NCI-H345 treated with DMSO at 0.1 percent for 48 hours (cell line): ENCODE data around the gene BRAT1.

Source experiments
- DNase-seq: peaks from one replicate; lab custom pipeline; 2025; ENCODE audit not compliant: unreplicated experiment; lab: John Stamatoyannopoulos, UW

Gene BRAT1

GRCh38 chr7:2500701-2501100 is 54.6 kb downstream of the BRAT1 start:
- no peak for DNase-seq

GRCh38 chr7:2499719-2500430 is 55.4 kb downstream of the BRAT1 start:
- DNase-seq: no peak

- no peak for DNase-seq
These were observed 56.1 kb downstream of the BRAT1 start for GRCh38 chr7:2499181-2499580.

DNA sequence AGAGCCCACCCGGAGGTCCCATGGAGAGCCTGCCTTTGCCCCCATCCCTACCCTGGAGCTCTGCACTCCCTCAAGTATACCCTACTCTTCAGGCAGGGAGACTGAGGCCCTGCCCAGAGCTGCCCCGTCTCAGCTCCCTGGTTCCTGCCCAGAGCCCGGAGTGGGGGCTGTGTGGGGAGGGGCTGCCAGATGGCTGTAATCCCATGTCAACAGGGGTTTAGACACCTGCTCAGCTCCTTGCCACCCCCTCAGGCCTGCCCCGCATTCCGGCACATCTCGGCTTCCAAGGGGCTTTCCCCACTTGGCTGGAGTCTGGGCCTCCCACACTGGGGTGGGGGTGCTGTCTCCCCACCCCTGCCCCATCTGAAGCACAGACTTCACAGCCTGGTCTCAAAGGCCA is 56.6 kb downstream of the BRAT1 start:
- DNase-seq: no peak

DNA sequence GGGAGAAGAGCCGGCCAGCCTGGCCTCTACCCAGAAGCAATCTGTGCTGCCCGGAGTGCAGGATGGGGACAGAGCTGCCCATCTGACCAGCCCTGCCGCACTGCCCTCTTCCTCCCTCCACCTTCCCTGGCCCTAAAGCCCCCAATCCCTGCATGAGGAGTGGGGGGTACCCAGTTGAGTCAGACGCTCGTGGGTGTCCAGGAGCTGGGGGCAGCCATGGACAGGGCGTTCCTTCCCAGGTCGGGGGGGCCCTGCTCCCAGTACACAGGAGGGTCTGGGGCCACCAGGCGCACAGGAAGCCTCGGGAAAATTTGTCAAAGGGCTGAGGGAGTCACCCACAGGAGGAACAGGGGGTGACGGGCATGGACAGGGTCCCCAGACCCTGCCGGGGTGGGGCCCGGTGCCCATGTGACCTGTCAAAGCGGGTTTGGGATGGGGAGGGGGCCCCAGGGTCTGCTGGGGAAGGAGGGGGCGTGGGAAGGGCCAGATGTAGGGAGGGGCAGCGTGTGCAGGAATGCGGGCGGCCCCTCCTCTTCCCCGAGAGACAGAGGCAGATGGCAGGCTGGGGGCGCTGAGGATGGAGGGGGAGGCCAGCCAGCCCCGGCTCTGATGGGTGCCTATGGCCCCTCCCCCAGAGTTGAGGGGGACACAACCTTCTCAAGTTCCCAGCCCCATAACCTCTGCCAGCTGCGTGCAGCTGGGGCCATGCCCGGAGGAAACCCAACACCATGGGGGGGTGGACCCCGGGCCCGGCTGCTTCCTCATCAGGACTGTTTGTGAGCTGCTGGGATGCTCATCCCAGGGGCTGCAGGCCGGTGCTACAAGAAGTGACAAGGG is 57.6 kb downstream of the BRAT1 start:
- DNase-seq: no peak

DNA sequence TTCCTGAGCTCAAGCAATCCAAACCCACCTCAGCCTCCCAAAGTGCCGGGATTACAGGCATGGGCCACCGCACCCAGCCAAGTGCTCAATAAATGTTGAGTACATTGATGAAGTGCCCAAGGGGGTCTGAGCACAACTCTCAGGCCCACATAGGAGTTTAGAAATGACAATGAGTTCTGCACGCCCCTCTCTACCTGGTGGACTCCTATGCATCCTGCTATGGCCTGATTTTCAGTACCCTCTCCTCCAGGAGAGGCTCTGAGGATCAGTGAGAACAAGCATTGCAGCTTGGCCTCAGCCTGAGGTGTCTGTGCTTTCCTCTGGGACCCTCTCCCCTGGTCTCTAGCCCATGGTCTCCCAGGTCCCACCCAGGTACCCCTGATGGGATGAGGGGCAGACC is 58.3 kb downstream of the BRAT1 start:
- DNase-seq: no peak

DNA sequence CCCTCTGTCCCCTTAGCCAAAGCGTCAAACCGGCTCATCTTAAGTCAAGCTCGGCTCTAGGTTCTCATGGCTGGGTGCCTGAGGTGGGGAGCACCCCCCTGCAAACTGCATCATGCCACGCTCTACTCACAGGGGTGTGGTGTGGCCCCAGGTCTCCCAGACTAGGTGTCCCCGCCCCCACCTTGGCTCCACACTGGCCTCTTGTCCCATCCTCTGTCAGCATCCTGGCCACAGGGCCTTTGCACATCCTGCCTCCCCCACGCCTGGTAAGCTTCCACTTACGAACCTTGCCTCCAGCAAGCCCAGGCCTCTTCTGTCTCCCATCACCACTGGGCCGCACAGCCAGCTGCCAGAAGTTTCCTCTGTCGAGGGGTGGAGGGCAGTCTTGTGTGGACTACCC is 58.9 kb downstream of the BRAT1 start:
- no peak for DNase-seq

- DNase-seq: no peak
These were observed 59.7 kb downstream of the BRAT1 start for GRCh38 chr7:2495418-2496299.

GRCh38 chr7:2494191-2495130 is 60.9 kb downstream of the BRAT1 start:
- no peak for DNase-seq

DNA sequence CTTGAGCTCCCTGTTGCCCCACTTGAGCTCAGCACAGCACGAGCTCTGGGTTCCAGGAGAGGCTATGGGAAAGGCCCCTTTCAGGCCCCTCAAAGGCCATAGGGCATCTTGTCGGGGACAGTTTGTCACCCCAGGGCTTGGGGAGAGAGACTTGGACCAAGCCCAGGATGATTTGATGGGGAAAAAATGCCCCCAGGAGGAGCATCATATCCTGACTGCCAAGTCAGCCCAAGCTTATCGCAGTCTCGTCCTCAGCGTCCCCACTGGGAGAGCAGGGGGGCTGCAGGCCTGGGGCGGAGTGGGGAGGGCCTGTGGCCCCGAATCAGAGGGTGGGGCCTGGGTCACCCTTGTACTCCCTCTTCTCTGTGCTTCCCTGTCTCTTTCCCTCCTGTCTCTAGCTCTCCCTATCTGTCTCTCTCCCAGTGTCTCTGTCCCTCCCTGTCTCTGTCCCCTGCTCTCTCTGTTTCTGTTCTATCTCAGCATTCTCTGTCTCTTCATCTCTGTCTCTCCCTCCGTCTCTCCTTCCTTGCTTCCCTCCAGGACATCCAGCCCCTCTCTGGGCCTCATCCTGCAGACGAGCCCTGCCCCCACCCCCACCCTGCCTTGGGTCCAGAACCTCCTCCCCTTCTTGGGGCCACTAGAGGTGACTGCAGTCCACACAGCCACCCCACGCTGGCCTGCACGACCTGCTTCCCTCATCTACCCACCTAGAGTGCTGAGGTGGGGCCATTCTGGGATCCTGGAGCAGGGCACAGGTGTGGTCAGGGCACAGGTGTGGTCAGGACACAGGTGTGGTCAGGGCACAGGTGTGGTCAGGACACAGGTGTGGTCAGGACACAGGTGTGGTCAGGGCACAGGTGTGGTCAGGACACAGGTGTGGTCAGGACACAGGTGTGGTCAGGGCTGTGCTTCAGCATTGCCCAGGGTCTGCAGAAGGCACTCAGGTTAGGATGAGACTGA is 61.8 kb downstream of the BRAT1 start:
- DNase-seq: no peak

GRCh38 chr7:2492038-2492437 is 63.3 kb downstream of the BRAT1 start:
- no peak for DNase-seq

- DNase-seq: no peak
These were observed 65.1 kb downstream of the BRAT1 start for GRCh38 chr7:2490181-2490651.

- DNase-seq: no peak
These were observed 66.6 kb downstream of the BRAT1 start for GRCh38 chr7:2488681-2489080.

DNA sequence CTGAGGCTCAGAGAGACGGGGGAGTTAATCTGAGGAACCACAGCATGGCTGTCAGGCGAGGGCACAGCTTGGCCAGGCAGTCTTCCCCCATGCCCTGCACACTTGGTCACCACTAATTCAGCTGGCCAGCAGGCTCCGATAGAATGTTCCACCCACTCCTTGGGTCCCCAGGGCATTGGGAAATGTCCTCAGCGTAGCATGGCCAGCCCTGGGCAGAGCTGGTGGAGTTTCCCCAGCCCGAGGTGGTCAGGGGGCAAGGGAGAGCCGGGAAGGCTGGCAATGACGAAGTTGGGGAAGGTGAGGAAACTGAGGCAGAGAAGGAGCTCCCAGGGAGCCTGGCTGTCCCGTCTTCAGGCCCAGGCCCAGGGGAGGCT is 67.1 kb downstream of the BRAT1 start:
- no peak for DNase-seq
